K562 (cell line): ENCODE results near the gene DYNLT4. TPM values are rescaled to one million over a fixed set of nuclear protein-coding genes. Genes with fewer than 3 reads are reported as not detected.

ENCODE experiments used
- BRCA1 ChIP-seq, 2 experiments: fragments of 450-650 bp in 1 of 2; sonication (generic) in 1 of 2; formaldehyde crosslinking in 1 of 2; IDR thresholded peaks; 2 replicates each; pipeline versions ENCODE4 v1.5.0 to v1.6.1; 2017 to 2020; ENCODE audit warnings: mild to moderate bottlenecking in 1 of 2, missing genetic modification reagents in 1 of 2
- BRF1 ChIP-seq: IDR thresholded peaks from 3 replicates; pipeline ENCODE4 v1.6.1; 2011; ENCODE audit warnings: borderline replicate concordance, mild to moderate bottlenecking; ENCODE audit not compliant: insufficient read length; ENCODE audit errors: extremely low read depth
- CBX5 ChIP-seq: IDR thresholded peaks from 2 replicates; pipeline ENCODE4 v1.6.1; 2014; ENCODE audit warnings: low read depth, borderline replicate concordance
- CREB1 ChIP-seq, 2 experiments: sonication (generic) in 1 of 2; formaldehyde crosslinking in 1 of 2; IDR thresholded peaks; 2 replicates each; pipeline versions ENCODE4 v1.6.1 to v1.8.0; 2012 to 2022; ENCODE audit warnings: inconsistent platforms in 1 of 2, mild to moderate bottlenecking in 1 of 2, missing genetic modification reagents in 1 of 2, moderate library complexity in 1 of 2
- CREM ChIP-seq: IDR thresholded peaks from 2 replicates; pipeline ENCODE4 v1.6.1; 2014; ENCODE audit warnings: antibody characterized with exemption, low read depth
- ELK1 ChIP-seq: sonication (generic); formaldehyde crosslinking; IDR thresholded peaks from 2 replicates; pipeline ENCODE4 v1.8.1; 2022; ENCODE audit warnings: missing genetic modification reagents
- GTF2E2 ChIP-seq: fragments of 200-800 bp; sonication (Bioruptor generic); IDR thresholded peaks from 2 replicates; pipeline ENCODE4 v1.6.1; 2016; ENCODE audit warnings: missing genetic modification characterization, missing compliant biosample characterization
- HBP1 ChIP-seq: fragments of 450-650 bp; formaldehyde crosslinking; IDR thresholded peaks from 2 replicates; pipeline ENCODE4 v1.4.0; 2022; ENCODE audit warnings: missing genetic modification characterization
- HNRNPK ChIP-seq: fragments of 200-400 bp; formaldehyde crosslinking; IDR thresholded peaks from one replicate; pipeline ENCODE4 v1.6.1; 2018; ENCODE audit warnings: mild to moderate bottlenecking, low read depth, low read length; ENCODE audit not compliant: poor library complexity, severe bottlenecking
- LEF1 ChIP-seq: fragments of 450-650 bp; IDR thresholded peaks from 2 replicates; pipeline ENCODE4 v1.6.1; 2016; ENCODE audit warnings: mild to moderate bottlenecking
- MAZ ChIP-seq, 2 experiments: fragments of 450-650 bp in 1 of 2; sonication (generic) in 1 of 2; formaldehyde crosslinking; IDR thresholded peaks in 1 of 2; conservative IDR thresholded peaks in 1 of 2; 2 replicates each; pipeline versions ENCODE4 v1.4.0 to v1.5.0; 2020; ENCODE audit warnings: mild to moderate bottlenecking in 1 of 2, missing genetic modification reagents in 1 of 2
- RBM39 ChIP-seq: fragments of 200-400 bp; formaldehyde crosslinking; optimal IDR thresholded peaks from 2 replicates; pipeline ENCODE3; 2018; ENCODE audit warnings: low read depth, low read length
- SMC3 ChIP-seq: conservative IDR thresholded peaks from 2 replicates; pipeline ENCODE4 v1.6.1; 2011; ENCODE audit warnings: low read depth, low read length, improper control_type of control experiment; ENCODE audit not compliant: insufficient read depth
- SPI1 ChIP-seq: IDR thresholded peaks from 2 replicates; pipeline ENCODE4 v1.6.1; 2011; ENCODE audit warnings: low read depth, low read length, control low read depth, borderline replicate concordance
- TEAD4 ChIP-seq, 2 experiments: sonication (generic) in 1 of 2; formaldehyde crosslinking in 1 of 2; IDR thresholded peaks; 2 replicates each; pipeline versions ENCODE4 v1.6.1 to v1.8.0; 2012 to 2022; ENCODE audit warnings: borderline replicate concordance in 1 of 2, inconsistent platforms in 1 of 2, low read length in 1 of 2, mild to moderate bottlenecking in 1 of 2, missing genetic modification reagents in 1 of 2
- THRAP3 ChIP-seq: fragments of 450-650 bp; IDR thresholded peaks from 2 replicates; pipeline ENCODE4 v1.6.1; 2016; ENCODE audit warnings: mild to moderate bottlenecking, inconsistent platforms, borderline replicate concordance
- ZNF668 ChIP-seq: fragments of 250-450 bp; sonication (Bioruptor Pico); IDR thresholded peaks from 2 replicates; pipeline ENCODE4 v1.8.0; 2022; ENCODE audit warnings: mild to moderate bottlenecking, inconsistent platforms
- polyA plus RNA-seq, 8 experiments: library from polyadenylated mRNA; depleted of rRNA in 4 of 8; stranded (reverse) in 5 of 8; unstranded in 3 of 8; fragments of >200 nt; fragmentation: Nextera tagmentation in 2 of 8; fragmentation: Illumina TruSeq in 1 of 8; extraction: Ambion mirVana in 2 of 8; extraction: Trizol in 1 of 8; gene quantifications; 2 replicates each; pipeline versions ENCODE4 v1.2.1 to v1.2.3, GENCODE V29; 2011 to 2014; ENCODE audit warnings: inconsistent platforms in 1 of 8, missing spikeins in 1 of 8
- total RNA-seq, 7 experiments: library from RNA; depleted of rRNA in 6 of 7; stranded (reverse); fragments of >200 nt in 6 of 7; fragmentation: Illumina TruSeq in 2 of 7; extraction: Trizol in 2 of 7; gene quantifications; 2 replicates each; pipeline versions ENCODE4 v1.2.1 to v1.2.3, GENCODE V29; 2011 to 2021; ENCODE audit warnings: low replicate concordance in 1 of 7
- TF ChIP-seq, protein P1 (sequence below): IDR thresholded peaks from 2 replicates; pipeline ENCODE4 v1.6.1; 2011; ENCODE audit warnings: borderline replicate concordance, low read depth, mild to moderate bottlenecking, moderate library complexity, low read length; ENCODE audit not compliant: insufficient read depth, poor library complexity, severe bottlenecking
- TF ChIP-seq, protein P2 (sequence below): fragments of 250-450 bp; sonication (Bioruptor Pico); IDR thresholded peaks from 2 replicates; pipeline ENCODE4 v1.8.0; 2021; ENCODE audit warnings: mild to moderate bottlenecking, moderate library complexity

The DYNLT4 gene
- total and polyA plus RNA-seq, 9 of the 15 experiments (the other 6 are each of a cell fraction or from before 2014, with no cell fraction given), result 0.29 to 0.73 TPM; not detected in 7

- TF ChIP-seq, protein P1, sequence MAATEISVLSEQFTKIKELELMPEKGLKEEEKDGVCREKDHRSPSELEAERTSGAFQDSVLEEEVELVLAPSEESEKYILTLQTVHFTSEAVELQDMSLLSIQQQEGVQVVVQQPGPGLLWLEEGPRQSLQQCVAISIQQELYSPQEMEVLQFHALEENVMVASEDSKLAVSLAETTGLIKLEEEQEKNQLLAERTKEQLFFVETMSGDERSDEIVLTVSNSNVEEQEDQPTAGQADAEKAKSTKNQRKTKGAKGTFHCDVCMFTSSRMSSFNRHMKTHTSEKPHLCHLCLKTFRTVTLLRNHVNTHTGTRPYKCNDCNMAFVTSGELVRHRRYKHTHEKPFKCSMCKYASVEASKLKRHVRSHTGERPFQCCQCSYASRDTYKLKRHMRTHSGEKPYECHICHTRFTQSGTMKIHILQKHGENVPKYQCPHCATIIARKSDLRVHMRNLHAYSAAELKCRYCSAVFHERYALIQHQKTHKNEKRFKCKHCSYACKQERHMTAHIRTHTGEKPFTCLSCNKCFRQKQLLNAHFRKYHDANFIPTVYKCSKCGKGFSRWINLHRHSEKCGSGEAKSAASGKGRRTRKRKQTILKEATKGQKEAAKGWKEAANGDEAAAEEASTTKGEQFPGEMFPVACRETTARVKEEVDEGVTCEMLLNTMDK, result no peak
- TF ChIP-seq TEAD4 (IDR thresholded peaks at IDR 0.05; ENCODE audit: low read length) (peak; percentile 69), TEAD4 (CRISPR knock-in tag; IDR thresholded peaks at IDR 0.05; ENCODE audit: borderline replicate concordance) (no peak), BRF1 (no peak), THRAP3 (0 out of 2 replicates have a peak, but pooled peaks have one; percentile 28), HNRNPK (no peak), CREM (no peak), HBP1 (CRISPR knock-in tag) (peak; percentile 24; the same call in 1 of the 2 replicates), GTF2E2 (tag) (no peak), BRCA1 (IDR thresholded peaks at IDR 0.05) (no peak), BRCA1 (CRISPR knock-in tag; IDR thresholded peaks at IDR 0.05) (no peak), SMC3 (no peak), CREB1 (IDR thresholded peaks at IDR 0.05) (no peak), CREB1 (CRISPR knock-in tag; IDR thresholded peaks at IDR 0.05) (no peak), ELK1 (CRISPR knock-in tag) (no peak), MAZ (CRISPR knock-in tag; conservative IDR thresholded peaks at IDR 0.05 in 1 of 2, IDR thresholded peaks at IDR 0.05 in 1 of 2) (no peak), ZNF668 (no peak), SPI1 (no peak), LEF1 (peak; percentile 43; the same call in 1 of the 2 replicates), CBX5 (no peak), RBM39 (no peak)
- TF ChIP-seq, protein P2, sequence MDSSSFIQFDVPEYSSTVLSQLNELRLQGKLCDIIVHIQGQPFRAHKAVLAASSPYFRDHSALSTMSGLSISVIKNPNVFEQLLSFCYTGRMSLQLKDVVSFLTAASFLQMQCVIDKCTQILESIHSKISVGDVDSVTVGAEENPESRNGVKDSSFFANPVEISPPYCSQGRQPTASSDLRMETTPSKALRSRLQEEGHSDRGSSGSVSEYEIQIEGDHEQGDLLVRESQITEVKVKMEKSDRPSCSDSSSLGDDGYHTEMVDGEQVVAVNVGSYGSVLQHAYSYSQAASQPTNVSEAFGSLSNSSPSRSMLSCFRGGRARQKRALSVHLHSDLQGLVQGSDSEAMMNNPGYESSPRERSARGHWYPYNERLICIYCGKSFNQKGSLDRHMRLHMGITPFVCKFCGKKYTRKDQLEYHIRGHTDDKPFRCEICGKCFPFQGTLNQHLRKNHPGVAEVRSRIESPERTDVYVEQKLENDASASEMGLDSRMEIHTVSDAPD, result no peak
These were observed 5.5 kb downstream of the DYNLT4 start (continued) for GRCh38 chr1:44801491-44802305.
